ENCODE measurements around the gene ASTN2. TPM values are rescaled to one million over a fixed set of nuclear protein-coding genes. Genes with fewer than 3 reads are reported as not detected.

Gene ASTN2
- total and polyA plus RNA-seq, 3 donors from 2014 or later, result 55.7 to 157 (median 117) TPM

GRCh38 chr9:116913536-116913935 is 501.3 kb downstream of the ASTN2 start:
- no peaks in the 10 kb centered on the region for H3K27me3 ChIP-seq
- H3K4me1 ChIP-seq, result no peaks in the 10 kb centered on the region
- TF ChIP-seq POLR2A (IDR thresholded peaks at IDR 0.05), result no peak
- no peak for TF ChIP-seq CTCF (IDR thresholded peaks at IDR 0.05)
- intact Hi-C loops (cut with DNase I; ENCODE audit: low total_unique reads), result no loop called here
- no peak overlapping the region for H3K27ac ChIP-seq
- H3K9me3 ChIP-seq, result no peaks in the 10 kb centered on the region
- DNase-seq, result no peak
- no peaks in the 10 kb centered on the region for H3K36me3 ChIP-seq (ENCODE audit: low read depth, missing control alignments)
- WGBS, 2 donors, result 77 to 82% methylated on average over 2 of the region's 2 CpGs
- no peak overlapping the region for H3K4me3 ChIP-seq

- no peaks in the 10 kb centered on the region for H3K36me3 ChIP-seq (ENCODE audit: low read depth, missing control alignments)
- 82 to 85% methylated on average over 10 of the region's 10 CpGs for WGBS, 2 donors
- H3K9me3 ChIP-seq, result no peaks in the 10 kb centered on the region
- H3K4me3 ChIP-seq, result no peak overlapping the region
- H3K27me3 ChIP-seq, result no peaks in the 10 kb centered on the region
- H3K27ac ChIP-seq, result no peak overlapping the region
- intact Hi-C loops (cut with DNase I; ENCODE audit: low total_unique reads), result no loop called here
- no peaks in the 10 kb centered on the region for H3K4me1 ChIP-seq
- no peak for DNase-seq
- TF ChIP-seq CTCF (IDR thresholded peaks at IDR 0.05), result no peak
- TF ChIP-seq POLR2A (IDR thresholded peaks at IDR 0.05), result no peak
Observed at GRCh38 chr9:116910201-116910600, 504.7 kb downstream of the ASTN2 start.

GRCh38 chr9:116907989-116908388 is 506.9 kb downstream of the ASTN2 start:
- intact Hi-C loops (cut with DNase I; ENCODE audit: low total_unique reads), result no loop called here
- TF ChIP-seq POLR2A (IDR thresholded peaks at IDR 0.05) (no peak), CTCF (IDR thresholded peaks at IDR 0.05) (no peak)
- H3K27ac ChIP-seq, result no peak overlapping the region
- H3K27me3 ChIP-seq, result no peaks in the 10 kb centered on the region
- H3K36me3 ChIP-seq (ENCODE audit: low read depth, missing control alignments), result no peaks in the 10 kb centered on the region
- no peak for DNase-seq
- no peak overlapping the region for H3K4me3 ChIP-seq
- no peaks in the 10 kb centered on the region for H3K9me3 ChIP-seq
- 92 to 93% methylated on average over 3 of the region's 3 CpGs for WGBS, 2 donors
- H3K4me1 ChIP-seq, result no peaks in the 10 kb centered on the region

GRCh38 chr9:116905171-116905588 is 509.7 kb downstream of the ASTN2 start:
- Histone ChIP-seq H3K4me1 (no peaks in the 10 kb centered on the region), H3K27me3 (no peaks in the 10 kb centered on the region), H3K36me3 (ENCODE audit: low read depth, missing control alignments) (no peaks in the 10 kb centered on the region), H3K4me3 (no peak overlapping the region), H3K27ac (no peak overlapping the region), H3K9me3 (no peaks in the 10 kb centered on the region)
- intact Hi-C loops (cut with DNase I; ENCODE audit: low total_unique reads), result no loop called here
- DNase-seq, result no peak
- 91% methylated on average over 10 of the region's 10 CpGs for WGBS, 2 donors
- no peak for TF ChIP-seq POLR2A (IDR thresholded peaks at IDR 0.05)
- TF ChIP-seq CTCF (IDR thresholded peaks at IDR 0.05), result no peak

- H3K4me3 ChIP-seq, result no peak overlapping the region
- H3K27ac ChIP-seq, result no peak overlapping the region
- H3K4me1 ChIP-seq, result no peaks in the 10 kb centered on the region
- DNase-seq, result no peak
- H3K9me3 ChIP-seq, result no peaks in the 10 kb centered on the region
- no peaks in the 10 kb centered on the region for H3K27me3 ChIP-seq
- H3K36me3 ChIP-seq (ENCODE audit: low read depth, missing control alignments), result no peaks in the 10 kb centered on the region
- TF ChIP-seq CTCF (IDR thresholded peaks at IDR 0.05), result no peak
- no peak for TF ChIP-seq POLR2A (IDR thresholded peaks at IDR 0.05)
- intact Hi-C loops (cut with DNase I; ENCODE audit: low total_unique reads), result no loop called here
- WGBS, 2 donors, result 62 to 64% methylated on average over 3 of the region's 3 CpGs
Observed at GRCh38 chr9:116904165-116904564, 510.7 kb downstream of the ASTN2 start.

Measured in testis (tissue), 3 donors.